ENCODE measurements around the gene SFI1. TPM values are rescaled to one million over a fixed set of nuclear protein-coding genes. Genes with fewer than 3 reads are reported as not detected.
"Not testable (repeated sequence)": the region's sequence is repeated elsewhere in the genome, so short reads cannot be mapped to it uniquely, and the experiment has no call there.

Gene SFI1, protein sequence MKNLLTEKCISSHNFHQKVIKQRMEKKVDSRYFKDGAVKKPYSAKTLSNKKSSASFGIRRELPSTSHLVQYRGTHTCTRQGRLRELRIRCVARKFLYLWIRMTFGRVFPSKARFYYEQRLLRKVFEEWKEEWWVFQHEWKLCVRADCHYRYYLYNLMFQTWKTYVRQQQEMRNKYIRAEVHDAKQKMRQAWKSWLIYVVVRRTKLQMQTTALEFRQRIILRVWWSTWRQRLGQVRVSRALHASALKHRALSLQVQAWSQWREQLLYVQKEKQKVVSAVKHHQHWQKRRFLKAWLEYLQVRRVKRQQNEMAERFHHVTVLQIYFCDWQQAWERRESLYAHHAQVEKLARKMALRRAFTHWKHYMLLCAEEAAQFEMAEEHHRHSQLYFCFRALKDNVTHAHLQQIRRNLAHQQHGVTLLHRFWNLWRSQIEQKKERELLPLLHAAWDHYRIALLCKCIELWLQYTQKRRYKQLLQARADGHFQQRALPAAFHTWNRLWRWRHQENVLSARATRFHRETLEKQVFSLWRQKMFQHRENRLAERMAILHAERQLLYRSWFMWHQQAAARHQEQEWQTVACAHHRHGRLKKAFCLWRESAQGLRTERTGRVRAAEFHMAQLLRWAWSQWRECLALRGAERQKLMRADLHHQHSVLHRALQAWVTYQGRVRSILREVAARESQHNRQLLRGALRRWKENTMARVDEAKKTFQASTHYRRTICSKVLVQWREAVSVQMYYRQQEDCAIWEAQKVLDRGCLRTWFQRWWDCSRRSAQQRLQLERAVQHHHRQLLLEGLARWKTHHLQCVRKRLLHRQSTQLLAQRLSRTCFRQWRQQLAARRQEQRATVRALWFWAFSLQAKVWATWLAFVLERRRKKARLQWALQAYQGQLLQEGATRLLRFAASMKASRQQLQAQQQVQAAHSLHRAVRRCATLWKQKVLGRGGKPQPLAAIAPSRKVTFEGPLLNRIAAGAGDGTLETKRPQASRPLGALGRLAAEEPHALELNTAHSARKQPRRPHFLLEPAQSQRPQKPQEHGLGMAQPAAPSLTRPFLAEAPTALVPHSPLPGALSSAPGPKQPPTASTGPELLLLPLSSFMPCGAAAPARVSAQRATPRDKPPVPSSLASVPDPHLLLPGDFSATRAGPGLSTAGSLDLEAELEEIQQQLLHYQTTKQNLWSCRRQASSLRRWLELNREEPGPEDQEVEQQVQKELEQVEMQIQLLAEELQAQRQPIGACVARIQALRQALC
- 10 to 100 TPM in 6 of 12 donors, 1 to 10 TPM in 5, not detected in 1; 5.8 to 28.7 (median 10.8) TPM for polyA plus RNA-seq (ENCODE audit: insufficient read length in 12 of 12)
- long read RNA-seq, donor 1, partial matches to known transcripts = 17 of 28 reads
- long read RNA-seq, donor 1, other reads (novel, unspliced or antisense) = 5 of 28 reads
- long read RNA-seq, donor 2 = 0 reads
- long read RNA-seq, donor 3, partial matches to known transcripts = 14 of 14 reads
- long read RNA-seq, donor 3, other reads (novel, unspliced or antisense) = 0 of 14 reads
- long read RNA-seq, donor 4, partial matches to known transcripts = 14 of 14 reads
- long read RNA-seq, donor 4, other reads (novel, unspliced or antisense) = 0 of 14 reads
- long read RNA-seq, donor 5, partial matches to known transcripts = 35 of 39 reads
- long read RNA-seq, donor 5, other reads (novel, unspliced or antisense) = 0 of 39 reads
- long read RNA-seq, donor 6 = 0 reads
- long read RNA-seq, donor 7, partial matches to known transcripts = 0 of 2 reads
- long read RNA-seq, donor 7, other reads (novel, unspliced or antisense) = 0 of 2 reads
- long read RNA-seq, donor 8, partial matches to known transcripts = 23 of 24 reads
- long read RNA-seq, donor 8, other reads (novel, unspliced or antisense) = 0 of 24 reads
- long read RNA-seq, donor 9 = 0 reads
- long read RNA-seq, donor 10, partial matches to known transcripts = 0 of 1 reads
- long read RNA-seq, donor 10, other reads (novel, unspliced or antisense) = 0 of 1 reads
- long read RNA-seq, donor 11, partial matches to known transcripts = 0 of 1 reads
- long read RNA-seq, donor 11, other reads (novel, unspliced or antisense) = 0 of 1 reads

DNA sequence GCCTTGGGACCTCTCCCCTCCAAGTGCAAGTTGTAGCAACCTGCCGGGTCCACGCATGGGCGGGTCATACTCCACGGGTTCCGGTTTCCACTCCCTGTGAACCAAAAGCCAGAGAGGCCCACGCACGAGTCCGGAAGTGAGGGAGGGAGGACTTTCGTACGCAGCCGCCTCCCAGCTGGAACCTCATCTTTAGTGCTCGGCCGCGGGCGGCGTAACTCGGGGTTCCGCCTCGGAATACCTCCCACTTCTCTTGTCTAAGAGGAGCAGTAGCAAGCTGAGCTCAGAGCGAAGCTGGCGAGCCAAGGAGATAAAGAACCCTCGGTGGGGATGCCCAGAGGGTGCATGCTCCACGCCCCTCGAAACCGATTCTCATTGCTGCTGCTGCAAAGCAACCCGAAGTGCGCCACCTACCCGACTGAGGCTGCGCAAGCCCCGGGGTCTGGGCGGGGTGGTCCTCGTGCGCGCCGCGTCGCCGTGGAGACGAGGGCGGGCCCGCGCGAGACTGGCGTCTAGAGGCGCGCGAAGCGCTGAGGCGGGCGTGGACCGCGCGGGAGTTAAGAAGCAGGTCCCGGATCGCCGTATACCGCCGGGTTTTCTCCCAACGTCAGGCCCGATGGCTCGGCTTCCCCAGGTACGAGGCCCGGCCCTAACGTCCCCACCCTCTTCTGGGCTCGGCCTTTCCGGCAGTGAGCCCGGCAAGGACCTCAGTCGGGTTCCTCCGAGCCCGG is at the start of gene SFI1:
TSS of gene SFI1 (plus strand) at position 530 of the 728 bp plus-strand sequence. CDS start 11,749 bp downstream, outside the sequence.
- DNase-seq = peak; percentile 91

DNA sequence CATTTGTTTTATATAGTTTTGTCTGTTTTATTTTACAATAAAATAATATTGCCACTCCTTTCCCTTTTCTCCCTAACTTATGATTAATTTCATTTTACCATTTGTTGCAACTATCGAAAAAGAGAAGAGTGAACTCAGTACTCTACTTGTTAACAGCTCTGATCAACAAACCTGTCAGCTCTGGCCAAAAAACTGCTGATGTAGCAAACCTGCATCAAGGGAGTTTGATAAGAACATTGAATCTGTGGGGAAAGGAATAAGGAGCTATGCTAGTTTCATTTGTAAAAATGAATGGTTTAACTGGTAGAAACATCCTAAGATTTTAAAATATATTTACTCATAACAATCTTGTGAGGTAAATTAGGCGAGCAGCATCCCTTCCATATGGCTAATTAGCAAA is 49.6 kb upstream of the SFI1 start:
- DNase-seq = no peak

DNA sequence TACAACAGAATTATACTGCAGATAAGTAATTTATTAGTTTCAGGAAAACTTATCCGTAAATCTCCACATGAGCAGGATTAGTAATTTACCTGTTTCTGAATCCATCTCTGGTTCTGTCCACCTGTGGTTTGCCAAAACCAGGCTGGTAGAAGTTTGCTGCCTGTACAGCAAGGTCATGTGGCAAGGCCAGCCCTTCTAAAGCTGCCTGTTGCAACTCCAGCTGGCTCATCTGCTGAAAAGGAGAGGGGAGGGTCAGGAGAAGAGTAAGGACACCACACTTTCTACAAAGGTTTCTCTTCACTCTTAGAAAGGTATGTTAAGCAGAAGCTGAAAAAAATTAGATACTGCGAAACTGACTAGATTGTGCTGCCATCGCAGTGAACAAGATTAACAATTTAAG is 49.0 kb upstream of the SFI1 start:
- DNase-seq = no peak

DNA sequence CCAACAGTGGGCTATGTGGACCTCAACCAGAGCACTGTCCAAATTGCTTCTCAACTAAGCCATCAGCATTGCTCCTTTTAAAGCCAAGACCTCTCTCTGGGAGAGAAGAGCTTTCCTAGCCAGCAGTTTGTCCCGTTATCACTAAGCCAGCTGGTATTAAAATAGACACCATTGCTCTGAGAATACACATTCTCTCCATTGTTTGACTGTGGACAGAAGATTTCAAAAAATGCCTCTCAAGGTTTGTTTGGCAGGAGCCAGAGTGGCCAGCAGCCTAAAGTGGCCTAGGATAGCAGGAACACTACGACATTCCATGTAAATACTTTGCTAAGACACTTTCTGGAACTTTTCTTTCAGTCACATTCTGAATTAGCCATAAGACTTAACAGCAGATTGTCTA is 48.0 kb upstream of the SFI1 start:
- no peak for DNase-seq

DNA sequence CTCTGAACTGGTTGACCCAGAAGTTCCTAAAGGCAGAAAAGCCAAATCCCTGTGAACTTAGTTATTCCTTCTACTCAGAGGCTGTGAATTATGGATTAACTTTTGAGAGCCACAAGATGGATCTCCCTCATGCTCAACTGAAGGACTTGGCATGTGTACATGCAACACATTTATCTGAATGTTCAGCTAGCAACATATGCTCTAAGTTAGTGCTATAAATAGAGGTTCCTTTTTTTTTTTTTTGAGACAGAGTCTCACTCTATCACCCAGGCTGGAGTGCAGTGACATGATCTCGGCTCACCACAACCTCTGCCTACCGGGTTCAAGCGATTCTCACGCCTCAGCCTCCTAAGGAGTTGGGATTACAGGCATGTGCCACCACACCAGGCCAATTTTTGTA is 46.8 kb upstream of the SFI1 start:
- no peak for DNase-seq

DNA sequence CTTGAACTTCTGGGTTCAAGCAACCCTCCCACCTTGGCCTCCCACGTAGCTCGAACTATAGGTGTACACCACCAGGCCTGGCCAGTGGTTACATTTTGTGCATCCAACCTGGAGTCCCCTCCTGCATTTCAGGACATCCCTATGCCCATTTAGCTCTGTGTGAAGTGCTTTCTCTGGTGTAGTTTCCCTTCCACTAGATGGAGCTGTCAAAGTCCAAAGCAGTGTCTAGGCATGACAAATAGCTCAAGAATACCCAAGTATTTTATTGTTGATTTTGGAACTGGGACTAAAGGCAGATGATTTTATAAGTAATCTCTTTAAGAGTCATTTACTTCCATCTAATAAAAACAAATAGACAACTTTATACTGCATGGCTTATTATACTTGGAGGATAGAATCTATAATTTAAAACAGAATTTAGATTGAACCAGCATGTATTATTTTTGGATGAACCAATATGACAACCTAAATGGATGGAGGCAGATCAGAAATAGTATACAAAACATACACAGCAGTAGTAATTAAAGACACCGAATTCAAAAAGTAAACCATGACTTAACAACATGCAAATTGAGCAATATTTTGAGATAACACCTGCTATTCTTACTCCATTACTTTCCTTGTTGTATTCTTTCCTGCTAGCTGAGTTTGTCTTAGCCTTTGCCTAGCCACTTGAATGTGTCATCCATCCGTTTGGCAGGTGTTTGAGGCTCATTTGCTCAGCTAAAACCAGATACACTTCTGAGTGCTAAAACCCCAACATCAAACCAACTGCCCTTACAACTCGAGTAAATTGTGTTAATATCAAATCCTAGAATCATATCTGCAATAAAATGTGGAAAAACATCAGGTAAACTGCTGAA is 44.4 kb upstream of the SFI1 start:
- no peak for DNase-seq

DNA sequence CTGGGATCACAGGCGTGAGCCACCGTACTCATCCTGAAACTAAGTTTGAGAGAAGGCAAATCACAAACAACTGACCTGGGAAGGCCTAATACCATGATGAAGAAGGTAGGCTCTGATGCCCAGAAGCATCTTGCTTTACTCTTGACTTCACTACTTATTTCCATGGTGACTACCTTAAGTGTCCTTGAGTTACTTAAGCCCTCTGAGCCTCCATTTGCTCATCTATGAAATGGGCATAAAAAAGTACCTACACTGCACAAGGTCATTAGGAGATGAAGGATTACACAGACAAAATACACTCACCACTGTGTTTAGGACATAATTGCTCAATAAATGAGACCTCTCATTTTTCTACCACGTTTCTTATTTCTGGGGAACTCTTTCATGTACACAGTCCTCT is 34.6 kb upstream of the SFI1 start:
- DNase-seq = no peak

DNA sequence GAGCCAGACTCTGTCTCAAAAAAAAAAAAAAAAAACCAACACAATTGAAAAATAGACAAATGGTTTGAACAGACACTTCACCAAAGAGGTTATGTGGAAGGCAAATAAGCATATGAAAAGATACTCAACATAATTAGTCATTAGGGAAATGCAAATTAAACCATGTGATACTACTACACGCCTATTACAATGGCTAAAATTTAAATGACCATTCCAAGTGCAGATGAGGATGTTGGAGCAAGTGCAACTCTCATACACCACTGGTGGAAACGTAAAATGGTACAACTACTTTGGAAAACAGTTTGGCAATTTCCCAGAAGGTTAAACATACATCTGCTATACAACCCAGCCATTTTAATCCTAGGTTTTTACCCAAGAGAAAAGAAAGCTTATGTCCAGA is 31.0 kb upstream of the SFI1 start:
- DNase-seq = no peak

DNA sequence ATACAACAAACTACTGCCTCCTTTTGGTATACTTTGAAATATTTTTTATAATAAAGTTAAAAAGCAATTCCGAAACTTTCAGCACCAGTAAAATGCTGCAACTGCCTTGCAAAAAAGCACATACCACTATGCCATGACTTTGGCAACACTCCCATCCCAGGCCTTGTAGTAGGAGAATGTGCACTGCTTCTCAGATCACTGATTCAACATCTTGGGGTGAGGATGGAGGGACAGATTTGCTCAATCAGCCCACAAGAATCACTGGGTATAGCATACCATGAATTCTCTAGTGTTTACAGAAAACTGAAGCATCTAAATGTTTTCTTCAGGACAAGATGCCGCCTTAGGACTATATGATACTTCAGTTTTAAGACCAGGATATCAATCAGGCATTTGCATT is 21.6 kb upstream of the SFI1 start:
- no peak for DNase-seq

DNA sequence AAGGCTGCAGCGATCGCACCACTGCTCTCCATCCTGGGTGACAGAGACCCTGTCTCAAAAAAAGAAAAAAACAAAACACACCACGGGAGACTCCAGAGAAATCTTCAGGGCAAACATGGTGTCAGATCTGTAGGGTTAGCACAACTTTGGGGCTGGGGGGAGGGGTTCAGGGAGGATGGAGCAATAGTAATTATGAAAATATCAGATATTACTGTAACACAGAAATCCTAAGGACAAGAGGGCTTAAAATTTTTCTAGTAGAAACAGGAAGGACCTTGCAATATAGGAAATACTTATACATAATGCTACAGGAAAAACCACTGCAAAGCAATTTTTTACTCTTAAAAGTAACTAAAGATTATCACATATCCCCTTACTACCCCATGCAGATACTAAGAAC is 20.5 kb upstream of the SFI1 start:
- DNase-seq = no peak

DNA sequence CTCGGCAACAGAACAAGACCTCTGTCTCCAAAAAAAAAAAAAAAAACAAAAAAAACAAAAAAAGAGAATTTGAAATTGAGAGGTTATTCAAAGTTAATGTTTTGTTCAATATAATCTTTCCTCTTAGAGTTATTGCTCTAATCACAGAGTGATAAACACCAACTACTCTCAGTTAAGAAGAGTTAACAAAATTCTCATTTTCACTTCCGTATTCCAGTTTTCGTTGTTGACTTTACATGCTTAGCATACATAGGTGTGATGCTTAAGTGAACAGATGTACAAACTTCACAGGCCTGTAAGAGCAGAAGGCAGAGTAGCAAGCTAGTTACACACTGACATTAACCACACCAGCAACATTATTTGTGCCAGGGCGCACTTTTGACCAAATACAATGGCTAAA is 19.0 kb upstream of the SFI1 start:
- no peak for DNase-seq

DNA sequence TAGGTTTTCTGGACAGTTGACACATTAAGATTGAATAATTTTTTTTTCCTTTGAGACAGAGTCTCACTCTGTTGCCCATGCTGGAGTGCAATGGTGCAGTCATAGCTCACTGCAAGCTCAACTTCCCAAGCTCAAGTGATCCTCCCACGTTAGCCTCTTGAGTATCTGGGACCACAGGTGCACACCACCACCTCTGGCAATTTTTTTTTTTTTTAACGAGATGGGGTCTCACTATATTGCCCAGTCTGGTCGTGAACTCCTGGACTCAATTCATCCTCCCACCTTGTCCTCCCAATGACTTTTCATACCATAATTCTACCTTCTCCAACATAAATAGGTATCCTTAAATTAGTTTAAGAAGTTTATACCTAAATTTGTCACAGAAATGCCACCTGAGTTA is 15.2 kb upstream of the SFI1 start:
- DNase-seq = no peak

DNA sequence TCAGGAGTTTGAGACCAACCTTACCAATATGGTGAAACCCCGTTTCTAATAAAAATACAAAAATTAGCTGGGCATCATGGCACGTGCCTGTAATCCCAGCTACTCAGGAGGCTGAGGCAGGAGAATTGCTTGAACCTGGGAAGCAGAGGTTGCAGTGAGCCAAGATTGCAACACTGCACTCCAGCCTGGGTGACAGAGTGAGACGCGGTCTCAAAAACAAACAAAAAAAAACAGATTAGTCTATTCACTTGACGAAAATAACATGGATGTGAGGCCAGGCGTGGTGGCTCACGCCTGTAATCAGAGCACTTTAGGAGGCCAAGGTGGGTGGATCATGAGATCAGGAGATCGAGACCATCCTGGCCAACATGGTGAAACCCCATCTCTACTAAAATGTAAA is 13.9 kb upstream of the SFI1 start:
- DNase-seq = not testable (repeated sequence)

DNA sequence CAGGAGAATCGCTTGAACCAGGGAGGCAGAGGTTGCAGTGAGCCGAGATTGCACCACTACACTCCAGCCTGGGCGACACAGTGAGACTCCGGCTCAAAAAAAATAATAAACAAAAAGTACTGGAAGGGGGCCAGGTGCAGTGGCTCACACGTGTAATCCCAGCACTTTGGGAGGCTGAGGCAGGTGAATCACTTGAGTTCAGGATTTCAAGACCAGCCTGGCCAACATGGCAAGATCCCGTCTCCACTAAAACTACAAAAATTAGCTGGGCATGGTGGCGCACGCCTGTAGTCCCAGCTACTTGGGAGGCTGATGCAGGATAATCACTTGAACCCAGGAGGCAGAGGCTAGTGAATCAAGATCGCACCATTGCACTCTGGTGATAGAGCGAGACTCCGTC is 10.0 kb upstream of the SFI1 start:
- DNase-seq = not testable (repeated sequence)

DNA sequence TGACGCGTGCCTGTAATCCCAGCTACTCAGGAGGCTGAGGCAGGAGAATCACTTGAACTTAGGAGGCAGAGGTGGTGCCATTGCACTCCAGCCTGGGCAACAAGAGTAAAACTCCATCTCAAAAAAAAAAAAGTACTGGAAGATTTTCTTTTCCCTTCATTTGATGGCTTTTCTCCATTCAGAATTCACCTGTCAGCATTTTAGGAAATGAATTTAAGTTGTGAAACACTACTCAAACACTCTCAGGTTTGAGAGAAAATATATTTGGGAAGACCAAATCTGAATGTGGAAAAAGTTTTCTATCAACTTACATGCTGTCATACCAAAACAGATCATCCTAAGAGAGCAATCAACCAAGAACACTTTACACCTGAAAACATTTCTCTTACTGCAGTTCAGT is 9.4 kb upstream of the SFI1 start:
- no peak for DNase-seq

DNA sequence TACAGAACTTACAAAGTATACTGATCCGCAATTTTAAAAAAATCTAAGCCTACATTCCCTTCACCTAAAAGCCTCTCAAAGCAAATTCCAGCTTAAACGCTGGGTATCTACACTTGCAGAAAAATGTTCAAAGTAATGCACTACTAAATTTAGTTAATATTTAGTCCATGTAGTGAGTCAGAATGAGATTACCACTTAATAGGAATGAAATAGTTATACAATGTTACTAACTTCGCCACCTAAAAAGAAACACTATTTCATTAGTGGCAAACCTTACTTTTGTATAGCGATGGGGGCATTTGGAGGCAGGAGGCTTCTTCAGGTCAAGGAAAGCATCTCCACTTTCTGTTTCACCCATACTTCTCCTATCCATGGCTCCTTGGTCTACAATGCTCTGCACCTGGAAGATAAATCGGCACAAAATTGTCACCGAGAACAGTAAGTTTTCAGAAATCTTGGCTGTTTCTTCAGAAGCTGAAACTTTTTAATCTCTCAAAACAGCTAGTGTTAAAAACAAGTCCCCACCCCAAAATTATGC is 7.9 kb upstream of the SFI1 start:
- DNase-seq = no peak

DNA sequence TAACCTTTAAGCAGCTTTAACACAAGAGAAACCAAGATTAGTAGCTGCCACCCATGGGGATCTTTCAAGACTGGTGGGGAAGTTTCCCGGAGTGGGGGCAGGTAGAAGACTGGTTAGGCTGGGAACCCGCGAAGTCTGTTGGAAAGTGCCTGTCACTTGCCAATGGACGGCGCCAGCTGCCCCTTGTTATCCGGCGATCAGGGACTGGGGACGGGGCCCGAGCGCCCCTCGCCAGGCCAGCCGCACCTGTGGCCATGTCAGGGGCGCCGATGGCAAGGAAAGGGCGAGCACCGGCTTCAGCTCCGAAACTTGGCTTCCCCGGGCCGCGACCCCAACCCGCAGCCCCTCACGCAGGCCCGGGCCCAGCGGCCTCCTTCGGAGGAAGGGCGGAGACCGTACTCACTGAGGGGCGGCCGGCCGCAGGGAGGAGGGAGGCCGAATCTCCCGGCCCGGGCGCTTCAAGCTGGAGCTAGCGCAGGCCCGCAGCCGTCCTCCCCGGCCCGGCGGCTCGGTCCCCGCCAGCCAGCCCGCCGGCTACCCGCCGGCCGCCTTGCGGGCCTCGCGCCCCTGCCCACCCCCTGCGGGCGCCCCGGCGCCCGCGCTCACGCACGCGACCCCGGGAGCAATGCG is 7.2 kb upstream of the SFI1 start:
- DNase-seq = peak; percentile 13
